Omental fat pad (tissue), 4 donors: Measurements from ENCODE around the gene HORMAD1. TPM values are rescaled to one million over a fixed set of nuclear protein-coding genes. Genes with fewer than 3 reads are reported as not detected.

Experiments used
- ATAC-seq: fragments of 150-250 bp; one replicate; pipeline ENCODE4 v1.9.1; 2016; ENCODE audit warnings: mild to moderate bottlenecking, moderate library complexity; ENCODE audit not compliant: low FRiP score
- DNase-seq: peaks from one replicate; pipeline ENCODE4 v3.0.0-alpha.2; 2019; ENCODE audit warnings: low spot score
- CTCF ChIP-seq, 3 donors: fragments of 450-650 bp; IDR thresholded peaks; one replicate each; pipeline ENCODE4 v1.5.1; 2016 to 2017; ENCODE audit warnings: antibody characterized with exemption in 3 of 3, mild to moderate bottlenecking in 3 of 3, moderate library complexity in 2 of 3
- total RNA-seq, 4 donors: library from RNA; depleted of rRNA; stranded (reverse); fragments of >200 nt; gene quantifications; one replicate each; pipeline ENCODE4 v1.1.0, GENCODE V29; 2016

Gene HORMAD1
- total RNA-seq, 4 donors from 2014 or later: 0.46 to 2.0 TPM; not detected in 2

- DNase-seq (no peak), ATAC-seq (no peak)
- TF ChIP-seq CTCF (IDR thresholded peaks at IDR 0.05): no peak
Measured at GRCh38 chr1:150760013-150760412, 39.3 kb upstream of the HORMAD1 start.

GRCh38 chr1:150753416-150753815 lies 32.7 kb upstream of the HORMAD1 start:
- ATAC-seq: no peak
- DNase-seq: no peak
- no peak for TF ChIP-seq CTCF (IDR thresholded peaks at IDR 0.05)

GRCh38 chr1:150751443-150751842 lies 30.7 kb upstream of the HORMAD1 start:
- ATAC-seq: no peak
- DNase-seq: no peak
- TF ChIP-seq CTCF (IDR thresholded peaks at IDR 0.05): no peak

- TF ChIP-seq CTCF (IDR thresholded peaks at IDR 0.05): no peak
- DNase-seq (no peak), ATAC-seq (no peak)
Measured at GRCh38 chr1:150749720-150750311, 29.1 kb upstream of the HORMAD1 start.

DNA sequence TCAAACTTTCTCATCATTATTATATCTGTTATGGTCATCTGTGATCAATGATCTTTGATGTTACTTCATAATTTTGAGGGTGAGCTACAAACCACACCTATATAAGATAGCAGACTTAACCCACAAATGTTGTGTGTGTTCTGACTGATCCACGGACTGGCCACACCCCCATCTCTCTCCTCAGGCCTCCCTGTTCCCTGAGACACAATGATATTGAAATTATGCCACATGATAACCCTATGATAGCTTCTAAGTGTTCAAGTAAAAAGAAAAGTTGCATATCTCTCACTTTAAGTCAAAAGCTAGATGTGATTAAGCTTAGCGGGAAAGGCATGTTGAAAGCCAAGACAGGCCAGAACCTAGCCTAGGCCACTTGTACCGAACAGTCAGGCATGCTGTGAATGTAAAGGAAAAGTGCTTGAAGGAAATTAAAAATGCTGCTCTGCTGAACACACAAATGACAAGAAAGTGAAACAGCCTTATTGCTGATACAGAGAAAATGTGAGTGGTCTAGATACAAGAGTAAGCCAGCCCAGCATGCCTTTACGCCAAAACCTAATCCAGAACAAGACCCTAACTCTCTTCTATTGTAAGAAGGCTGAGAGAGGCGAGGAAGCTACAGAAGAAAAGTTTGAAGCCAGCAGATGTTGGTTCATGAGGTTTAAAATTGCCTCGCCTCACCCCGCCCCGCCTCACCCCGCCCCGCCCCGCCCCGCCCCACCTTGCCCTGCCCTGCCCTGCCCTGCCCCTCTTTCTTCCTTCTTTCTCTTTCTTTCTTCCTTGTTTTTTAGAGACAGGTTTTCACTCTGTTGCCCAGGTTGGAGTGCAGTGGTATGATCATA lies 28.4 kb upstream of the HORMAD1 start:
- DNase-seq: no peak
- ATAC-seq: no peak
- TF ChIP-seq CTCF (IDR thresholded peaks at IDR 0.05): no peak

GRCh38 chr1:150730130-150730721 lies 9.5 kb upstream of the HORMAD1 start:
- ATAC-seq (no peak), DNase-seq (no peak)
- TF ChIP-seq CTCF (IDR thresholded peaks at IDR 0.05): no peak
